Endothelial cell (in vitro differentiated cells): ENCODE measurements around the gene GALNT1. TPM values are rescaled to one million over a fixed set of nuclear protein-coding genes. Genes with fewer than 3 reads are reported as not detected.

Experiments used
- DNase-seq: peaks from one replicate; pipeline ENCODE4 v3.0.0; 2021; ENCODE audit warnings: low spot score
- H3K27ac Mint-ChIP-seq: one replicate; pipeline ENCODE4 v1.8.0; 2021; ENCODE audit warnings: mixed read lengths, inconsistent platforms; ENCODE audit not compliant: unreplicated experiment
- H3K27me3 Mint-ChIP-seq: one replicate; pipeline ENCODE4 v1.8.0; 2021; ENCODE audit warnings: mild to moderate bottlenecking, moderate library complexity, mixed read lengths, inconsistent platforms; ENCODE audit not compliant: unreplicated experiment
- H3K36me3 Mint-ChIP-seq: one replicate; pipeline ENCODE4 v1.8.0; 2021; ENCODE audit warnings: mild to moderate bottlenecking, low read depth, mixed read lengths, inconsistent platforms; ENCODE audit not compliant: unreplicated experiment
- H3K4me1 Mint-ChIP-seq: one replicate; pipeline ENCODE4 v1.8.0; 2021; ENCODE audit warnings: mild to moderate bottlenecking, mixed read lengths, inconsistent platforms; ENCODE audit not compliant: unreplicated experiment
- H3K4me3 Mint-ChIP-seq: one replicate; pipeline ENCODE4 v1.8.0; 2021; ENCODE audit warnings: mild to moderate bottlenecking, mixed read lengths, inconsistent platforms; ENCODE audit not compliant: unreplicated experiment
- H3K9me3 Mint-ChIP-seq: one replicate; pipeline ENCODE4 v1.8.0; 2021; ENCODE audit warnings: mixed read lengths, inconsistent platforms; ENCODE audit not compliant: unreplicated experiment
- total RNA-seq: library from RNA; stranded (reverse); fragmentation: NEBNext Ultra II Directional; extraction: Animal tissue kit (Norgen Biotek cat#: 25700); gene quantifications from one replicate; pipeline ENCODE4 v1.2.1, GENCODE V29; 2021; ENCODE audit not compliant: unreplicated experiment
- TF ChIP-seq, protein P1 (sequence below): fragments of 200-600 bp; sonication (generic); IDR thresholded peaks from one replicate; pipeline ENCODE4 v1.5.0; 2021; ENCODE audit warnings: antibody characterized with exemption; ENCODE audit not compliant: unreplicated experiment

GALNT1 gene
- total RNA-seq, 1 donor from 2014 or later: 174 TPM

DNA sequence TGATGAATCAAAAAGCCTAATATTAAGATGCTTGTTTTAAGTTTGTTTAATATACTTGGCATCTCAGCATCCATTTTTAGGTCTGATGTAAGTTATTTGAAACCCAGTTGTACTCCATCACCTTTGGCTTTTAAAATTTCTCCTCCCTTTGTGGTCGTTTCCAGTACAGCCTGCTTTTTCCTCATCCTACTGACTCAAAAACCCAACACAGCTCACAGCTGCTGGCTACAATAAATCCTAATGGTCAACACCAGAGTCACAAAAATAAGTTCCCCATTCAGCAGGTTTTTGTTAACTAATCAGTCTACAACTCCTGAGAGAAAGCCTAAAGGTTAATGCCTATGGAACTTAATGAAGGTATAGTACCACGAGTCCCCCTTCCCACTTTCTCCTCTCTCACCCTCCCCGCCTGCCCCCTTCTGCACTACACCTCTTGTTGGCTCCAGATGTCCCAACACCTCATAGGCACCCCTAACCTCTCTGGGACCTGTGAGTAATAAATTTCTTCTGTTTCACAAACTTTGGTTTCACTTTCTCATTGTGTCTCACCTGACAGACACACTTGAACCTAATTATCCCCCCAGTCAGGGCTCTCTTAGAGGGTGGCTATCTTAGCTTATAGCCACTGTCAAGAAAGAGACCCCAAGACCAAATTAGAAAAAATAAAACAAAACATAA lies 148.6 kb downstream of the GALNT1 start:
- DNase-seq: no peak
- Mint-ChIP-seq H3K4me1 (peaks cover 14% of the 10 kb centered on the region), H3K9me3 (peaks cover 19% of the 10 kb centered on the region), H3K36me3 (peaks cover 38% of the 10 kb centered on the region), H3K27me3 (peaks cover 4% of the 10 kb centered on the region), H3K27ac (no peak overlapping the region), H3K4me3 (no peak overlapping the region)
- TF ChIP-seq, protein P1, sequence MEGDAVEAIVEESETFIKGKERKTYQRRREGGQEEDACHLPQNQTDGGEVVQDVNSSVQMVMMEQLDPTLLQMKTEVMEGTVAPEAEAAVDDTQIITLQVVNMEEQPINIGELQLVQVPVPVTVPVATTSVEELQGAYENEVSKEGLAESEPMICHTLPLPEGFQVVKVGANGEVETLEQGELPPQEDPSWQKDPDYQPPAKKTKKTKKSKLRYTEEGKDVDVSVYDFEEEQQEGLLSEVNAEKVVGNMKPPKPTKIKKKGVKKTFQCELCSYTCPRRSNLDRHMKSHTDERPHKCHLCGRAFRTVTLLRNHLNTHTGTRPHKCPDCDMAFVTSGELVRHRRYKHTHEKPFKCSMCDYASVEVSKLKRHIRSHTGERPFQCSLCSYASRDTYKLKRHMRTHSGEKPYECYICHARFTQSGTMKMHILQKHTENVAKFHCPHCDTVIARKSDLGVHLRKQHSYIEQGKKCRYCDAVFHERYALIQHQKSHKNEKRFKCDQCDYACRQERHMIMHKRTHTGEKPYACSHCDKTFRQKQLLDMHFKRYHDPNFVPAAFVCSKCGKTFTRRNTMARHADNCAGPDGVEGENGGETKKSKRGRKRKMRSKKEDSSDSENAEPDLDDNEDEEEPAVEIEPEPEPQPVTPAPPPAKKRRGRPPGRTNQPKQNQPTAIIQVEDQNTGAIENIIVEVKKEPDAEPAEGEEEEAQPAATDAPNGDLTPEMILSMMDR: no peak

DNA sequence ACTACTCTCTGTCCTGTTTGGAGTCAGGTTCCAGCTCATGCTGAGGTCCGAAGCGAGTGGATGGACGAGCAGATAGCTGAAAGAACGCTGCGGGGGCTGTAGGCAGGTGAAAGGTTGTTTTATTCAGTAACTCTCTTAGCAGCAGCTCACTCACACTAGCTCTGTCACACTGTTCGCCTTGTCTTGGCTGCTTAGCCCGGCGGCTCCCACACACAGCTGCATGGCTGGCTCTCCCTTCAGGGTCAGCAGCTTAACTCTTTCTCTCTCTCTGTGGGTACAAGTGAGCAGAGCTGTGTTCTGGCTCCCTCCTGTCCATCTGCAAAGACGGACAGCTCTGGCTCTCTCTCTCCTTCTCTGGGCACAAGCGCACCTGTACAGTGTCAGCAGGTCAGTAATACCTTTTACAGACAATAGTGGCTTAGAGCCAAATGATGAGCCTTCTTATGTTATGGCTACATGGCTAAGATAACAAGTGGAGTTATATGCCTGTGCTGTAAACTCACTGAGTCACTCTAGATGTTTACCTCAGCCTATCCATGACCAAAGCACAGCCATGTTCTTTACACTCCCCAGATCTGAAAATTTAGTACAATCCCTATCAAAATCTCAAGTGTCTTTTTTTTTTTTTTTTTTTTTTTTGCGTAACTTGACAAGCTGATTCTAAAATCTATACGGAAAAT lies 149.3 kb downstream of the GALNT1 start:
- TF ChIP-seq, protein P1: no peak
- H3K36me3 Mint-ChIP-seq: peaks cover 38% of the 10 kb centered on the region
- no peak overlapping the region for H3K4me3 Mint-ChIP-seq
- peaks cover 14% of the 10 kb centered on the region for H3K4me1 Mint-ChIP-seq
- H3K9me3 Mint-ChIP-seq: peaks cover 22% of the 10 kb centered on the region
- no peak overlapping the region for H3K27ac Mint-ChIP-seq
- H3K27me3 Mint-ChIP-seq: peaks cover 2% of the 10 kb centered on the region
- DNase-seq: no peak

DNA sequence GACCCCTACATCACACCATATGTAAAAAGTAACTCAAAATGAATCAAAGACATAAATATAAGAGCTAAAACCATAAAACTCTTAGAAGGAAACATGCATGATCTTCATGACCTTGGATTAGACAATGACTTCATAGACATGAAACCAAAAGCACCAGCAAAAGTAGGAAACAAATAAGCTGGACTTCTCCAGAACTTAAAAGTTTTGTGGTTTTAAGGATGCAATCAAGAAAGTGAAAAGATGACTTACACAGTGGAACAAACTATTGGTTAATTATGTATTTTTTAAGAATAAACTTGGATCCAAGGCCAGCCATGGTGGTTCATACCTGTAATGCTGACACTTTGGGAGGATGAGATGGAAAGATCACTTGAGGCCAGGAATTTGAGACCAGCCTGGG lies 150.2 kb downstream of the GALNT1 start:
- peaks cover 31% of the 10 kb centered on the region for H3K36me3 Mint-ChIP-seq
- TF ChIP-seq, protein P1: no peak
- H3K27ac Mint-ChIP-seq: no peak overlapping the region
- H3K9me3 Mint-ChIP-seq: peaks cover 19% of the 10 kb centered on the region
- no peak overlapping the region for H3K4me3 Mint-ChIP-seq
- H3K27me3 Mint-ChIP-seq: peaks cover 2% of the 10 kb centered on the region
- peaks cover 14% of the 10 kb centered on the region for H3K4me1 Mint-ChIP-seq
- no peak for DNase-seq

DNA sequence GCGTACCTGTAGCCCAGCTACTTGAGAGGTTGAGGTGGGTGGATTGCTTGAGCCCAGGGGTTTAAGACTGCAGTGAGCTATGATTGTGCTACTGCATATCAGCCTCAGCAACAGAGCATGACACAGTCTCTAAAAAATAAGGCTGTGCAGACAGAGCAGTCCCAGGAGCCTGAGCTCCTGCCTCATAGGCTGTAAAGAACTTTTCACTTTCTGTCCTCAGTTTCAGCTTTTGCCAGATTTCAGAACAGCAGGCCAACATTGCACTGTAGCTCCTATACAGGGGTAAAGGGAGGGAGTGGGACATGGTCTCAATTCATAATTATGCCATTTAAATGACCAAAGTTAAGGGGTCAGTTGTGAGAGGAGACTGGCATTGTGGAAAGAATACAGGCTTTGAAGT lies 150.6 kb downstream of the GALNT1 start:
- Mint-ChIP-seq H3K4me3 (no peak overlapping the region), H3K36me3 (peaks cover 31% of the 10 kb centered on the region), H3K4me1 (peaks cover 14% of the 10 kb centered on the region), H3K27ac (no peak overlapping the region), H3K9me3 (peaks cover 19% of the 10 kb centered on the region), H3K27me3 (peaks cover 2% of the 10 kb centered on the region)
- DNase-seq: no peak
- TF ChIP-seq, protein P1: no peak

DNA sequence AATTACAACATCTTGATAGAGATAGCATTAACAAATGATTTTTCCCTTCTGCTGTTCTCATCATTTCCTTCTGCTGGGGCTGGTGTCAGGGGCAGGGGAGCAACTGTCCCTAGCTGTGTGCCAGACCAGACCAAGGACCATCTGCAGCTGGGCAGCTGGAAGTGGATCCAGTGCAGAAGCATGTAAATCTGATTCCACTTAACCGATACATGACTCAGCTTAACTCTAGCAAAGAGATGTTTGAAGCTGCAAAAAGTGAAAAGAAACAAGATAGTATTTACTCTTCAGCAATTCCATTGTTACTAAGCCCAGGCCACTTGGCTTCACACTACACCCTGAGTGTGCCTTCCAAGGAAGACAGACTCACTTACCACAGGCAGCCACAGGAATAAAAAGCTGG lies 151.1 kb downstream of the GALNT1 start:
- TF ChIP-seq, protein P1: no peak
- Mint-ChIP-seq H3K4me1 (peaks cover 14% of the 10 kb centered on the region), H3K4me3 (no peak overlapping the region), H3K36me3 (peaks cover 31% of the 10 kb centered on the region), H3K27ac (no peak overlapping the region), H3K27me3 (peaks cover 2% of the 10 kb centered on the region), H3K9me3 (peaks cover 19% of the 10 kb centered on the region)
- DNase-seq: no peak
